Measurements from ENCODE around the gene BDKRB2.

Gene BDKRB2

DNA sequence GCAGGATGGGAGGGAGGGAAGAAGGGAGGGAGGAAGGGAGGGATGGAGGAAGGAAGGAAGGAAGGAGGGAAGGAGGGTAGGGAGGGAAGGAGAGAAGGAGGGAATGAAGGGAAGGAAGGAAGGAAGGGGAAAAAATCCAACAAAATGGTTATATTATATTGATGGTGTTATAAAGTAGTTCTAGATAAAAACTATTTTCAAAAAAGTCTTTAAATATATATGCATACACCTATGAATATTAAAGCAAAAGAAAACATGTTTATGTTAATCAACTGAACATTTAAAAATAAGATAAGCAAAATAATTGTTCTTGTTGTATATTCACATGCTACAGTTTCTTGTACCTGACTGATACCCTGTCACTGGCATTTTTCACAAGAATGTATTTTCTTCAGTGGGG is 53.3 kb downstream of the BDKRB2 start:
- TF ChIP-seq, protein P1, sequence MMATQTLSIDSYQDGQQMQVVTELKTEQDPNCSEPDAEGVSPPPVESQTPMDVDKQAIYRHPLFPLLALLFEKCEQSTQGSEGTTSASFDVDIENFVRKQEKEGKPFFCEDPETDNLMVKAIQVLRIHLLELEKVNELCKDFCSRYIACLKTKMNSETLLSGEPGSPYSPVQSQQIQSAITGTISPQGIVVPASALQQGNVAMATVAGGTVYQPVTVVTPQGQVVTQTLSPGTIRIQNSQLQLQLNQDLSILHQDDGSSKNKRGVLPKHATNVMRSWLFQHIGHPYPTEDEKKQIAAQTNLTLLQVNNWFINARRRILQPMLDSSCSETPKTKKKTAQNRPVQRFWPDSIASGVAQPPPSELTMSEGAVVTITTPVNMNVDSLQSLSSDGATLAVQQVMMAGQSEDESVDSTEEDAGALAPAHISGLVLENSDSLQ (IDR thresholded peaks at IDR 0.05) = no peak
- TF ChIP-seq SP1 (IDR thresholded peaks at IDR 0.05) (no peak), ELF4 (IDR thresholded peaks at IDR 0.05) (no peak), L3MBTL2 (conservative IDR thresholded peaks at IDR 0.05) (no peak), FOXM1 (IDR thresholded peaks at IDR 0.05; ENCODE audit: borderline replicate concordance) (no peak)
- CTCF ChIA-PET = no interaction called here
- no peak for DNase-seq (ENCODE audit: extremely low spot score)
- POLR2A ChIA-PET = no interaction called here

DNA sequence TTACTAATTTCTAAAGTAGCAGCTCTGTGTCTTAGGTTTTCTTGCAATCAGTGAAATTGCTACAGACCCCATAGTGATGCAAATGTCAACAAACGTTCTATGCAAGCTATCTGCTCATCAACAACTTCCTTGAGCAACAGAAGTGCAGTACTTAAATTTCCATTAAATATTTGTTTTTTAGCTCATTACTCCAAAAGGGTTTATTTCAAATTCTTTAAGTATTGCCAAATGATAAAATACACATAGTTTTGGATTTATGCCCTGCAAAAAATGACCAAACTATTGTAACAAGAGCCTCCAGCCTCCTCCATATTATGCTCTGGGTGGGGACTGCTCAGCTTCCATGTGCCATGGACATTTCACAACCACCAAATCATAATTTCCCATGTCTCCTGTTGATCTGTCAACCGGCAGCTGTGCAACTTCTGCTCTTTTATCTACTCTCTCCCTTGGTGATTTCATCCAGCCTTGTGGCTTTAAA is 55.7 kb downstream of the BDKRB2 start:
- ChIA-PET CTCF (no interaction called here), POLR2A (no interaction called here)
- TF ChIP-seq FOXA1 (IDR thresholded peaks at IDR 0.05) = no peak
- no peak for TF ChIP-seq L3MBTL2 (conservative IDR thresholded peaks at IDR 0.05)
- no peak for TF ChIP-seq TARDBP (IDR thresholded peaks at IDR 0.05)
- TF ChIP-seq HDGF (IDR thresholded peaks at IDR 0.05; ENCODE audit: borderline replicate concordance) = no peak
- no peak for TF ChIP-seq ELF4 (IDR thresholded peaks at IDR 0.05)
- no peak for TF ChIP-seq SP1 (IDR thresholded peaks at IDR 0.05)

GRCh38 chr14:96261053-96261452 is 56.4 kb downstream of the BDKRB2 start:
- TF ChIP-seq NFRKB (IDR thresholded peaks at IDR 0.05) (no peak), BHLHE40 (IDR thresholded peaks at IDR 0.05; ENCODE audit: borderline replicate concordance) (no peak), FOXA1 (IDR thresholded peaks at IDR 0.05) (no peak), TARDBP (IDR thresholded peaks at IDR 0.05) (no peak)
- ChIA-PET CTCF (no interaction called here), POLR2A (interaction anchor here (1.5 kb wide), 1 partner anchor 17 kb away, joined by 3 read pairs; no protein-coding TSS in a partner anchor)
- DNase-seq (ENCODE audit: extremely low spot score) = no peak

More for the DNA sequence above, 55.7 kb downstream of the BDKRB2 start:
- DNase-seq (ENCODE audit: extremely low spot score) = no peak

DNA sequence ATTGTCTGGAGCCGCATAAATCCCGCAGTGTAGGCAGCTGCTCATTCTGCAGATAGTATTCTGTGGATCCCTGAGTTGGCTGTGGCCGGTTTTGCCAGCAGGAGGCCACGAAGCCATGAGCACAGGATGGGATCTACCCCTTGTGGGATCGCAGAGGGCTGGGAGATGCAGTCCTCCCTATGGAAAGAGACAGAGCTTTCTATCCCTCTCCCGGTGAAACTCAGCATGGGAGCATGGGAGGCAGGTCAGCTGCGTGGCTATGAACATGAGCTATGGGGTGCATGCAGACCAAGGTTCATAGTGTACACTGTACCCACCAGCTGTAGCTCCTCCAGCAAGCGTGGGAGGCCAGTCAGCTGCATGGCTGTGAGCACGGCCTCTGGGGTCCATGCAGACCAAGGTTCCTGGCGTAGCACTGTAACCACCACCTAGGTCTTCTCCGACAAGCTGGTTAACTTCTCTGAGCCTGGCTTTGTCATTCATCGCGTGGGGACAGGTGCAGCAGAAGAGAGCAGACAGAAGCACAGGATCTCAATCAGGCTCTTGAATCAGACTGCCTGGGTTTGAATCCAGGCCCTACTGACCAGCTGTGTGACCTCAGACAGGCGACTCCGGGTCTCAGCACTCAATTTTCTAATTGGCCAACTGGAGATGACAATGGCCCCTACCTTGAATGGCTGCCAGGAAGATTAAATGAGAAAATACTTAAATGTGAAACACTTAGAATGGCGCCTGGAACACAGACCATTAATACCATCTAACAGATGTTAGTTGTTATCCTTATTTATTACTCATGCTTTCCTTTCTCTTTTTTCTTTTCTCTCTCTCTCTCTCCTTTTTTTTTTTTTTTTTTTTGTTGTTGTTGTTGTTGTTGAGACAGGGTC is 57.4 kb downstream of the BDKRB2 start:
- DNase-seq (ENCODE audit: extremely low spot score) = no peak
- POLR2A ChIA-PET = interaction anchor here (1.5 kb wide), 1 partner anchor 18 kb away, joined by 3 read pairs; no protein-coding TSS in a partner anchor
- CTCF ChIA-PET = interaction anchor here (1.0 kb wide), 1 partner anchor 366 kb away, joined by 3 read pairs; no protein-coding TSS in a partner anchor
- TF ChIP-seq SP1 (IDR thresholded peaks at IDR 0.05) = no peak
- TF ChIP-seq HDGF (IDR thresholded peaks at IDR 0.05; ENCODE audit: borderline replicate concordance) = no peak
- TF ChIP-seq FOXK2 (IDR thresholded peaks at IDR 0.05) = no peak
- TF ChIP-seq, protein P1 (IDR thresholded peaks at IDR 0.05) = no peak

DNA sequence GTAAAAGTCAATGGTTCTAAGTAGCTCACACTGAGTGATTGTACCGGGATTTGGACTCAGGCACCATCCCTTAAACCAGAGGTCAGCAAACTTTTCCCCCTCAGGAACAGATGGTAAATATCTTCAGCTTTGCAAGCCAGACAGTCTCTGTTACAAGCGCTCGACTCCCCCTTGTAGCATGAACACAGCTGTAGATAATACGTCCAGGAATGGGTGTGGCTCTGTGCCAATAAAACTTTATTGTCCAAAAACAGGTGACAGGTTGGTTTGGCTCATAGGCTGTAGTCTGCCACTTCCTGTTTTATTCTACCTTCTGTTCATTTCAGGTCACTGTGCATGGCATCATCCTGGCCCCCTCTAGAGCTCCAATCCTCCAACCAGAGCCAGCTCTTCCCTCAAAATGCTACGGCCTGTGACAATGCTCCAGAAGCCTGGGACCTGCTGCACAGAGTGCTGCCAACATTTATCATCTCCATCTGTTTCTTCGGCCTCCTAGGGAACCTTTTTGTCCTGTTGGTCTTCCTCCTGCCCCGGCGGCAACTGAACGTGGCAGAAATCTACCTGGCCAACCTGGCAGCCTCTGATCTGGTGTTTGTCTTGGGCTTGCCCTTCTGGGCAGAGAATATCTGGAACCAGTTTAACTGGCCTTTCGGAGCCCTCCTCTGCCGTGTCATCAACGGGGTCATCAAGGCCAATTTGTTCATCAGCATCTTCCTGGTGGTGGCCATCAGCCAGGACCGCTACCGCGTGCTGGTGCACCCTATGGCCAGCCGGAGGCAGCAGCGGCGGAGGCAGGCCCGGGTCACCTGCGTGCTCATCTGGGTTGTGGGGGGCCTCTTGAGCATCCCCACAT is 58.9 kb downstream of the BDKRB2 start:
- DNase-seq (ENCODE audit: extremely low spot score) = no peak
- ChIA-PET POLR2A (no interaction called here), CTCF (interaction anchor here (0.7 to 1.0 kb wide), 2 partner anchors 81 to 155 kb away, joined by 3 to 4 read pairs; no protein-coding TSS in a partner anchor)
- TF ChIP-seq SP1 (IDR thresholded peaks at IDR 0.05) (no peak), BHLHE40 (IDR thresholded peaks at IDR 0.05; ENCODE audit: borderline replicate concordance) (no peak), LEF1 (IDR thresholded peaks at IDR 0.05; ENCODE audit: borderline replicate concordance) (no peak), SUZ12 (IDR thresholded peaks at IDR 0.05) (no peak), FOXA1 (IDR thresholded peaks at IDR 0.05) (no peak), TARDBP (IDR thresholded peaks at IDR 0.05) (no peak), ELF4 (IDR thresholded peaks at IDR 0.05) (no peak), FOXM1 (IDR thresholded peaks at IDR 0.05; ENCODE audit: borderline replicate concordance) (no peak), NFRKB (IDR thresholded peaks at IDR 0.05) (no peak), CTBP1 (IDR thresholded peaks at IDR 0.05; ENCODE audit: borderline replicate concordance) (no peak), L3MBTL2 (conservative IDR thresholded peaks at IDR 0.05) (no peak), FOXK2 (IDR thresholded peaks at IDR 0.05) (no peak)

DNA sequence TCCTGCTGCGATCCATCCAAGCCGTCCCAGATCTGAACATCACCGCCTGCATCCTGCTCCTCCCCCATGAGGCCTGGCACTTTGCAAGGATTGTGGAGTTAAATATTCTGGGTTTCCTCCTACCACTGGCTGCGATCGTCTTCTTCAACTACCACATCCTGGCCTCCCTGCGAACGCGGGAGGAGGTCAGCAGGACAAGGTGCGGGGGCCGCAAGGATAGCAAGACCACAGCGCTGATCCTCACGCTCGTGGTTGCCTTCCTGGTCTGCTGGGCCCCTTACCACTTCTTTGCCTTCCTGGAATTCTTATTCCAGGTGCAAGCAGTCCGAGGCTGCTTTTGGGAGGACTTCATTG is 59.5 kb downstream of the BDKRB2 start:
- TF ChIP-seq NFRKB (IDR thresholded peaks at IDR 0.05) = no peak
- TF ChIP-seq SP1 (IDR thresholded peaks at IDR 0.05) = no peak
- no peak for TF ChIP-seq FOXA1 (IDR thresholded peaks at IDR 0.05)
- TF ChIP-seq SUZ12 (IDR thresholded peaks at IDR 0.05) = no peak
- TF ChIP-seq, protein P1 (IDR thresholded peaks at IDR 0.05) = no peak
- TF ChIP-seq FOXM1 (IDR thresholded peaks at IDR 0.05; ENCODE audit: borderline replicate concordance) = no peak
- TF ChIP-seq HDGF (IDR thresholded peaks at IDR 0.05; ENCODE audit: borderline replicate concordance) = no peak
- no peak for TF ChIP-seq L3MBTL2 (conservative IDR thresholded peaks at IDR 0.05)
- TF ChIP-seq ZNF384 (IDR thresholded peaks at IDR 0.05) = no peak
- no peak for TF ChIP-seq ELF4 (IDR thresholded peaks at IDR 0.05)
- TF ChIP-seq FOXK2 (IDR thresholded peaks at IDR 0.05) = no peak
- TF ChIP-seq BHLHE40 (IDR thresholded peaks at IDR 0.05; ENCODE audit: borderline replicate concordance) = no peak
- no peak for DNase-seq (ENCODE audit: extremely low spot score)
- ChIA-PET CTCF (interaction anchor here (1.0 kb wide), 1 partner anchor 156 kb away, joined by 4 read pairs; no protein-coding TSS in a partner anchor), POLR2A (no interaction called here)

Measured in HEK293T (cell line).